Mesothelial cell of epicardium (in vitro differentiated cells): ENCODE data around the gene NOM1. TPM values are rescaled to one million over a fixed set of nuclear protein-coding genes. Genes with fewer than 3 reads are reported as not detected.

Source experiments
- DNase-seq, 2 experiments: peaks; one replicate each; pipeline ENCODE4 v3.0.0; 2021; ENCODE audit warnings: low spot score in 2 of 2; ENCODE audit not compliant: unreplicated experiment in 2 of 2
- H3K27ac Mint-ChIP-seq: 2 replicates; pipeline ENCODE4 v1.8.0; 2021; ENCODE audit warnings: mixed read lengths
- H3K27me3 Mint-ChIP-seq: 2 replicates; pipeline ENCODE4 v1.8.0; 2021; ENCODE audit warnings: low read depth, mixed read lengths
- H3K36me3 Mint-ChIP-seq: 2 replicates; pipeline ENCODE4 v1.8.0; 2021; ENCODE audit warnings: mixed read lengths
- H3K4me1 Mint-ChIP-seq: 2 replicates; pipeline ENCODE4 v1.8.0; 2021; ENCODE audit warnings: mixed read lengths
- H3K4me3 Mint-ChIP-seq: 2 replicates; pipeline ENCODE4 v1.8.0; 2021; ENCODE audit warnings: mild to moderate bottlenecking, moderate library complexity, mixed read lengths
- H3K9me3 Mint-ChIP-seq: 2 replicates; pipeline ENCODE4 v1.8.0; 2021; ENCODE audit warnings: mixed read lengths
- total RNA-seq: library from RNA; stranded (reverse); gene quantifications from 3 replicates; pipeline ENCODE4 v1.2.1, GENCODE V29; 2021
- TF ChIP-seq, protein P1 (sequence below): fragments of 200-600 bp; sonication (generic); IDR thresholded peaks from one replicate; pipeline ENCODE4 v1.5.0; 2021; ENCODE audit warnings: antibody characterized with exemption; ENCODE audit not compliant: unreplicated experiment

NOM1 gene
- total RNA-seq, 1 donor from 2014 or later = 29.1 TPM

DNA sequence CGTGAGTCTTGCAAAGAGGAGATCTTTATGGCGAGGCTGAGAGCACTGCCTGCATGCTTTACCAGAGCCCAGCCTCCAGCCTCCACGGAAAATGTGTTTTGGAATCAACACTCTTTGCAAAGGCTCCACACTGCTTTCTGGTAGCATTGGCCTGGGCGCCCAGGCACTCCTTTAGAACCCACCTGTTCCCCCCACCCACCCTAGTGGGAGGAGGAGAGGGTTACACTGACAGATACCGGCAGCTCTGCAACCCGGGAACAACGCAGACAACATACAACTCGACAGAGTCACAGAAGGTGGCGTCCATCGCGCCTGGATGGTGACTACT is 66.5 kb downstream of the NOM1 start:
- no peaks in the 10 kb centered on the region for H3K36me3 Mint-ChIP-seq
- H3K27me3 Mint-ChIP-seq = peaks cover 98% of the 10 kb centered on the region
- H3K9me3 Mint-ChIP-seq = no peaks in the 10 kb centered on the region
- no peak overlapping the region for H3K27ac Mint-ChIP-seq
- TF ChIP-seq, protein P1, sequence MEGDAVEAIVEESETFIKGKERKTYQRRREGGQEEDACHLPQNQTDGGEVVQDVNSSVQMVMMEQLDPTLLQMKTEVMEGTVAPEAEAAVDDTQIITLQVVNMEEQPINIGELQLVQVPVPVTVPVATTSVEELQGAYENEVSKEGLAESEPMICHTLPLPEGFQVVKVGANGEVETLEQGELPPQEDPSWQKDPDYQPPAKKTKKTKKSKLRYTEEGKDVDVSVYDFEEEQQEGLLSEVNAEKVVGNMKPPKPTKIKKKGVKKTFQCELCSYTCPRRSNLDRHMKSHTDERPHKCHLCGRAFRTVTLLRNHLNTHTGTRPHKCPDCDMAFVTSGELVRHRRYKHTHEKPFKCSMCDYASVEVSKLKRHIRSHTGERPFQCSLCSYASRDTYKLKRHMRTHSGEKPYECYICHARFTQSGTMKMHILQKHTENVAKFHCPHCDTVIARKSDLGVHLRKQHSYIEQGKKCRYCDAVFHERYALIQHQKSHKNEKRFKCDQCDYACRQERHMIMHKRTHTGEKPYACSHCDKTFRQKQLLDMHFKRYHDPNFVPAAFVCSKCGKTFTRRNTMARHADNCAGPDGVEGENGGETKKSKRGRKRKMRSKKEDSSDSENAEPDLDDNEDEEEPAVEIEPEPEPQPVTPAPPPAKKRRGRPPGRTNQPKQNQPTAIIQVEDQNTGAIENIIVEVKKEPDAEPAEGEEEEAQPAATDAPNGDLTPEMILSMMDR = no peak
- H3K4me1 Mint-ChIP-seq = peaks cover 11% of the 10 kb centered on the region
- no peak overlapping the region for H3K4me3 Mint-ChIP-seq
- no peak for DNase-seq

DNA sequence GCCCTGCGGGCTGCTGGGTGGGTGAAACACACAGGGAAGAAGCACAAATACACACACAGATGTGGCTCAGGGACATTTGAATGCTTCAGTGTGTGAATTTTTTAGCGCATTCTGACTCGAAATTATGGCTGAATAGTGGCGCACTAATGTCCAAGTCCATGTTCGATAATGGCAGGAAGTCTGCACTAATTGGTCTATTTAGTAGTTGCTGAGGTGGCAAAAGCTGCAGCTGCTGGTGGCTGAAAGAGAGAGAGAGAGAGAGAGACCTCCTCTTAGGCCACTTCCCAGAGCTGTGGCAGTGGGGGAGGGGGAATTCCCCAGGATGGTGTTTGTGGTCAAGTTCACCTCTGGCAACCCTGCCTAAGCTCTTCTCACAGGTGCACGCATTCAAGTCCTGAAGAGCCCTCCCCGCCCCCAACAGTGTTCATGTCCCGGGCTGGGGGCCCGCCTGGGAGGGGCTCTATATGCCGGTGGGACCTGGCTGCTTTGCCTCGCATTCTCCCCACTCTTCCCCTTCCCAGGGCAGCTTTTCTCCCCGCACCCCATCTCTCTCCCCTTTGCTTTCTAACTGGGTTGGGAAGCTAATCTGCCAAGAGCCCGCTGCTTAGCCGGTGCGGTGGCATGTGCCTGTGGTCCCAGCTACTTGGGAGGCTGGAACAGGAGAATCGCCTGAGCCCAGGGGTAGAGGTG is 67.0 kb downstream of the NOM1 start:
- TF ChIP-seq, protein P1 = no peak
- Mint-ChIP-seq H3K36me3 (no peaks in the 10 kb centered on the region), H3K9me3 (no peaks in the 10 kb centered on the region), H3K27ac (no peak overlapping the region), H3K4me1 (peaks cover 8% of the 10 kb centered on the region), H3K4me3 (no peak overlapping the region), H3K27me3 (peaks cover 96% of the 10 kb centered on the region)
- DNase-seq = no peak

DNA sequence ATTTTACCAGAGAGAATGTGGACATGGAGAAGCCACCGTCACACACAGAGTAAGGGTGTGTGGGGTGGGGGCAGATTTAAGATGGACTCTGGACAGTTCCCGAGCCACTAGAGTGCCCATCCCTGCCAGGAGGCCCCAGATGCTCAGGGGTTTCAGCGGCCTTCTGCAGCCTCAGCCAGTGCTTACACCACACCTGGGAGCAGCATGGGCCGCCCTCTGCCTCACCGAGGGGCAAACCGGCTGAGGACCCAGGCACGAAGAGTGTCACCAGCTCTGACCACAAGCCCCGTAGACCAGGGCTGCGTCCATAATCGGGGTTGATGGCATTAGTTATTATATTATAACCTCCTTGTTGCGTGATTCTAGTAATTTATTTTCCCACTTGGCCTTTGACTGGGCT is 67.6 kb downstream of the NOM1 start:
- Mint-ChIP-seq H3K27me3 (peaks cover 96% of the 10 kb centered on the region), H3K4me3 (no peak overlapping the region), H3K27ac (no peak overlapping the region), H3K4me1 (peaks cover 6% of the 10 kb centered on the region), H3K36me3 (no peaks in the 10 kb centered on the region), H3K9me3 (no peaks in the 10 kb centered on the region)
- no peak for DNase-seq
- TF ChIP-seq, protein P1 = no peak

DNA sequence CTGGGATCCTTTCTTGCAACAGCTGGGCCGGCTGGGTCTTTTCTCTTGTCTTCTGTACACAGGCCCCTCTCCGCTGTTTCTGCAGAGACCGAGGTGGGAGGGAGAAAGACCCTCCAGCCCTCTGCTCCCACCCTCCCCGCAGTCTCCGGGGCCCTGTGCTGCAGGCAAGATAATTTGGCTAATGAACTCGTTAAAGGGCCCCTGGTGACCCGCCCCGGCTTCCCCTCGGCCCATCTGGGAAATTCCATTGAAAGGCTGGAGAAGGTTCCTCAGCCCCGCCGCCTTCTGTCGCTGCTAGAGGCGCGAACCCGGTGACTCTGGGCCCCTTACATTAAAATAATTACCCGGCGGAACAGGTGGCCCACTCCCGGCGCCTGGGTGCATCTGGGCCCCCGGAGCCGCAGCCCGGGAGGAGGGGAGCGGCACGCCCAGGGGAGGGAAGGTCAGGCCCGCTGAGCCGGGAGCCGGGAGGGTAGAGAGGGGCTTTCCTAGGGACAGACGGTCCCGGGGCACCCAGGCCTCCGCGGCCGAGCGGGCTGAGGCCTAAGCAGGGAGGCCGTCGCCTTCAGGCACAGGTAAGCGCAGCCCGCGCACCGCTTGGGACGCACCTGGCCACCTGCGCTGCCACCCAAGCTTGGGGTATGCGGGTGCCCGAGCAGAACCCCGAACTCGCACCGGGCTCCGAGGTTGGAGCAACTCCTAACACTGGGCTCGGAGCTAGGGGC is 68.3 kb downstream of the NOM1 start:
- Mint-ChIP-seq H3K27ac (no peak overlapping the region), H3K4me1 (peaks cover 6% of the 10 kb centered on the region), H3K4me3 (no peak overlapping the region), H3K9me3 (no peaks in the 10 kb centered on the region), H3K27me3 (peaks cover 96% of the 10 kb centered on the region), H3K36me3 (no peaks in the 10 kb centered on the region)
- TF ChIP-seq, protein P1 = no peak
- DNase-seq = no peak

DNA sequence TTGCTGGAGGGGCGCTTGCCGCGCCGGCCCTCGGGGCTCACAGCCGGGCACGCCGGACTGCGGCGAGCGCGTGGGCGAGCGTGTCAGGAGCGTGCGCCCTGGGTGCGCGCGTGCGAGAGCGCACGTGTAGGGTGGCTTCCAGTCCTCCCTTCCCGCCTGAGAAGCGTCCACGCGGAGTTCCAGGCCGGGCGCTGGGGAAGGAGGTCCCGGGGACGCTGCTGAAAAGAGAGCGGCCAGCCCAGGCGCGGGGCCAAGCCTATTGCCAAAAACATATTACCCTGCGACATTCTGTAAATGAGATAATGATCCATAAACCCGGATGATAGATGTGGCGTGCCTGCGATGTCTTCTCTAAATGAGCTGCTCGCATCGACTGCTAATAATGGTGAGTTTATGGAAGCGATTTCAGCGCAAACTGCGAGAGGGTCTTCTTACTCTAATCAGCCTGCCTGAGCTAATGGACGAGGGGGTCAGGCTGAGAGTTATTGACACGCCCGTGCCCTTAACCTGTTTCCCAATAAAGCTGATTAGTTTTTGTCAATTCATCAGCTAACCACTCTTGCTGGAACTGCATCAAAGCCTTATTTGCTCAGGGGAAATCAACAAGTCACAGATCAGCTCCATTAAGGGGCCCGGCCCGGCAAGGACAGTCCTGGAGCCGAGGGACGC is 69.0 kb downstream of the NOM1 start:
- Mint-ChIP-seq H3K9me3 (no peaks in the 10 kb centered on the region), H3K27me3 (peaks cover 96% of the 10 kb centered on the region), H3K27ac (no peak overlapping the region), H3K4me1 (peaks cover 6% of the 10 kb centered on the region), H3K4me3 (peak overlapping the region; percentile 26), H3K36me3 (no peaks in the 10 kb centered on the region)
- DNase-seq = no peak
- TF ChIP-seq, protein P1 = no peak
